Endodermal cell (in vitro differentiated cells): ENCODE results near the gene ITPK1. TPM values are rescaled to one million over a fixed set of nuclear protein-coding genes. Genes with fewer than 3 reads are reported as not detected.

Experiments
- DNase-seq: peaks from one replicate; pipeline ENCODE4 v3.0.0-alpha.2; 2017
- H3K27ac ChIP-seq: 2 replicates; pipeline ENCODE4 v1.5.1; 2013; ENCODE audit warnings: mild to moderate bottlenecking, low read depth, low read length, moderate library complexity
- H3K27me3 ChIP-seq: 2 replicates; pipeline ENCODE4 v1.6.1; 2013; ENCODE audit warnings: mild to moderate bottlenecking, low read length, moderate library complexity; ENCODE audit not compliant: insufficient read depth, control insufficient read depth, poor library complexity, severe bottlenecking
- H3K36me3 ChIP-seq: 2 replicates; pipeline ENCODE4 v1.7.0; 2013; ENCODE audit warnings: mild to moderate bottlenecking, low read length, moderate library complexity; ENCODE audit not compliant: control insufficient read depth, insufficient read depth
- H3K4me1 ChIP-seq: one replicate; pipeline ENCODE4 v1.7.0; 2013; ENCODE audit warnings: low read length; ENCODE audit not compliant: control insufficient read depth, insufficient read depth
- H3K4me3 ChIP-seq: 2 replicates; pipeline ENCODE4 v1.5.1; 2013; ENCODE audit warnings: mild to moderate bottlenecking, low read length, moderate library complexity
- H3K9ac ChIP-seq: 2 replicates; pipeline ENCODE4 v1.6.1; 2013; ENCODE audit warnings: mild to moderate bottlenecking, low read length, moderate library complexity; ENCODE audit not compliant: poor library complexity, severe bottlenecking; ENCODE audit errors: extremely low read depth
- H3K9me3 ChIP-seq: 2 replicates; pipeline ENCODE4 v1.6.1; 2013; ENCODE audit warnings: mild to moderate bottlenecking, low read length, moderate library complexity; ENCODE audit not compliant: control insufficient read depth
- H3K27ac Mint-ChIP-seq: 2 replicates; pipeline ENCODE4 v1.8.0; 2020; ENCODE audit warnings: mixed read lengths
- H3K27me3 Mint-ChIP-seq: 2 replicates; pipeline ENCODE4 v1.8.0; 2021; ENCODE audit warnings: mild to moderate bottlenecking, mixed read lengths; ENCODE audit not compliant: insufficient read depth
- H3K36me3 Mint-ChIP-seq: 2 replicates; pipeline ENCODE4 v1.8.0; 2020; ENCODE audit warnings: low read depth, mixed read lengths
- H3K4me1 Mint-ChIP-seq: 2 replicates; pipeline ENCODE4 v1.8.0; 2020; ENCODE audit warnings: mixed read lengths
- H3K4me3 Mint-ChIP-seq: 2 replicates; pipeline ENCODE4 v1.8.0; 2020; ENCODE audit warnings: mild to moderate bottlenecking, moderate library complexity, mixed read lengths
- H3K9me3 Mint-ChIP-seq: 2 replicates; pipeline ENCODE4 v1.8.0; 2020; ENCODE audit warnings: mild to moderate bottlenecking, mixed read lengths
- WGBS, 2 experiments: methylation state at CpG; one replicate each; pipeline versions ENCODE4 v1.1.5 to v1.1.7; 2013; ENCODE audit warnings: missing lambda C conversion rate in 2 of 2, mixed read lengths in 1 of 2; ENCODE audit not compliant: insufficient coverage in 1 of 2, insufficient read length in 1 of 2; 5-methylcytosine and 5-hydroxymethylcytosine counted together
- total RNA-seq, 2 donors: library from RNA; stranded (reverse); fragmentation: NEBNext Ultra II Directional in 1 of 2; extraction: Animal tissue kit (Norgen Biotek cat#: 25700) in 1 of 2; gene quantifications; 2 replicates in 1 of 2; 3 replicates in 1 of 2; pipeline ENCODE4 v1.2.1, GENCODE V29; 2021
- TF ChIP-seq, protein P1 (sequence below): fragments of 200-600 bp; sonication (generic); conservative IDR thresholded peaks from 2 replicates; pipeline ENCODE4 v1.5.0; 2021; ENCODE audit warnings: antibody characterized with exemption, mild to moderate bottlenecking

ITPK1 gene
- total RNA-seq, 2 donors from 2014 or later: 59.9 to 66.9 TPM

DNA sequence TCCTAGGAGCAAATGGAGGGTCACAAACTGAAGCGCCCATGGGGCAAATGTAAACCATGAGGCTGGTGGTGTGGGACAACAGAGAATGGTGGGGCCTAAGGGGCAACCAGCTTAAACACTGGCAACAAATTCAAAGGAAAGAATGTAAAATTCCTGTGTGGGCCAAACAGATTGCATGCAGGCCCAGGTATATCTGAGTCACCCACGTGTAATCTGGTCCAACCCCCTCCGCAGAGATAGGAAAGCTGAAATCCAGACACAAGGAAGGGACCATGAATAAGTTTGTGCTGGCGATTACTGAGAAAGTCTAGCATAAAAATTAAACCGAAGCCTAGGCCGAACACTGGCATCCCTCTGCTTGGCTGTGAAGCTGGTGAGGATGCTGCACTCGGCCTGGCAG, 71.6 kb downstream of the ITPK1 start:
- Histone ChIP-seq H3K27ac (no peak overlapping the region), H3K4me3 (no peak overlapping the region), H3K9ac (peak overlapping the region; percentile 26), H3K4me1 (peaks cover 32% of the 10 kb centered on the region), H3K9me3 (no peaks in the 10 kb centered on the region), H3K27me3 (no peaks in the 10 kb centered on the region), H3K36me3 (no peaks in the 10 kb centered on the region)
- H3K4me1 Mint-ChIP-seq: peaks cover 49% of the 10 kb centered on the region
- H3K36me3 Mint-ChIP-seq: peaks cover 1% of the 10 kb centered on the region
- H3K9me3 Mint-ChIP-seq: no peaks in the 10 kb centered on the region
- peak overlapping the region; percentile 85 for H3K27ac Mint-ChIP-seq
- H3K4me3 Mint-ChIP-seq: no peak overlapping the region
- TF ChIP-seq, protein P1, sequence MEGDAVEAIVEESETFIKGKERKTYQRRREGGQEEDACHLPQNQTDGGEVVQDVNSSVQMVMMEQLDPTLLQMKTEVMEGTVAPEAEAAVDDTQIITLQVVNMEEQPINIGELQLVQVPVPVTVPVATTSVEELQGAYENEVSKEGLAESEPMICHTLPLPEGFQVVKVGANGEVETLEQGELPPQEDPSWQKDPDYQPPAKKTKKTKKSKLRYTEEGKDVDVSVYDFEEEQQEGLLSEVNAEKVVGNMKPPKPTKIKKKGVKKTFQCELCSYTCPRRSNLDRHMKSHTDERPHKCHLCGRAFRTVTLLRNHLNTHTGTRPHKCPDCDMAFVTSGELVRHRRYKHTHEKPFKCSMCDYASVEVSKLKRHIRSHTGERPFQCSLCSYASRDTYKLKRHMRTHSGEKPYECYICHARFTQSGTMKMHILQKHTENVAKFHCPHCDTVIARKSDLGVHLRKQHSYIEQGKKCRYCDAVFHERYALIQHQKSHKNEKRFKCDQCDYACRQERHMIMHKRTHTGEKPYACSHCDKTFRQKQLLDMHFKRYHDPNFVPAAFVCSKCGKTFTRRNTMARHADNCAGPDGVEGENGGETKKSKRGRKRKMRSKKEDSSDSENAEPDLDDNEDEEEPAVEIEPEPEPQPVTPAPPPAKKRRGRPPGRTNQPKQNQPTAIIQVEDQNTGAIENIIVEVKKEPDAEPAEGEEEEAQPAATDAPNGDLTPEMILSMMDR: no peak
- no peak for DNase-seq
- H3K27me3 Mint-ChIP-seq: no peaks in the 10 kb centered on the region
- 88 to 89% methylated on average over 5 to 7 of the region's 7 CpGs for WGBS, 2 experiments

DNA sequence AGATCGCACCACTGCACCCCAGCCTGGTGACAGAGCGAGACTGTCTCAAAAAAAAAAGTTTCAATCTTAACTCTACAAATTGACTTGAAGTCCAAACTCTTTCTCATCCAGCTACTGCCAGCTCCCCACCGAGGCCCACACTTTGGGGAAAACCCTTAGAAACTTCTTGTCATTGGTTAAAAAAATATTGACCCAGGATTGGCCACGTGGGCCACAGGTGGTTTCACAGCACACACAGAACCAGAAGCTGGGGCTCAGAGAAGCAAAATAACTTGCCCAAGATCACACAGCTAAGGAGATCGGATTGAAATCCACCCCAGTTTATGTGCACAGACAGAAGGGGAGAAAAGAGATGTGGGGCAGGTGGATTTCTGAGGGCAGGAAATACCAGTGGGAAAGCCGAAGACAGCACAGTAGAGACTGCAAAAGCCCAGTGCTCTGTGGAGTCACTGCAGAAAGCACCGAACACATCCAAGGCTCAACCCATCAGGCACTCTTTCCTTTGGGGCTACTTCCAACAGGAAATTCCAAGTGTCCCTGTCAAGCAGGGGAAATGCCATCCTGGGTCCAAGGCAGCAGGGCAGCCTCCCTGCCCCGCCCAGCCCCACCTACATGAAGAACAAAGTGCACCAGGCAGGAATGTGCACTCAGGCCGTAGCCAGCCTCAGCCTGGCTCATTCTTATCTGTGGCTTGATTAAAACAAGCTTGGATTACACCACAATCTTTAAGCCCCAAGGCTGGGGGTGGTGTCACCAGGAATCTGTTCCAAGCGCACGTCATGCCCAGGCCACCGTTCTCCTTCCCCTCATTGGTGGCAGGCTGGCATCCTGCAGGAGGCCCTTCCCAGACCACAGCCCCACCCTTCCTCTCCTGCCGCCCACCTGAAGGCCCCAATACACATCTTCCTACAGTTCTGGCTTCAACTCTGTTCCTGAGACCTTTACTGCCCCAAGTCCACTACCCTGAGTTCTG, 72.5 kb downstream of the ITPK1 start:
- Histone ChIP-seq H3K9ac (peak overlapping the region; percentile 26), H3K27me3 (no peaks in the 10 kb centered on the region), H3K9me3 (no peaks in the 10 kb centered on the region), H3K36me3 (no peaks in the 10 kb centered on the region), H3K4me3 (no peak overlapping the region), H3K27ac (no peak overlapping the region), H3K4me1 (peaks cover 32% of the 10 kb centered on the region)
- Mint-ChIP-seq H3K27me3 (no peaks in the 10 kb centered on the region), H3K9me3 (no peaks in the 10 kb centered on the region), H3K4me3 (no peak overlapping the region), H3K4me1 (peaks cover 48% of the 10 kb centered on the region), H3K36me3 (no peaks in the 10 kb centered on the region), H3K27ac (peak overlapping the region; percentile 85)
- 85 to 86% methylated on average over 12 to 13 of the region's 13 CpGs for WGBS, 2 experiments
- peak; percentile 61 for DNase-seq
- TF ChIP-seq, protein P1: no peak

DNA sequence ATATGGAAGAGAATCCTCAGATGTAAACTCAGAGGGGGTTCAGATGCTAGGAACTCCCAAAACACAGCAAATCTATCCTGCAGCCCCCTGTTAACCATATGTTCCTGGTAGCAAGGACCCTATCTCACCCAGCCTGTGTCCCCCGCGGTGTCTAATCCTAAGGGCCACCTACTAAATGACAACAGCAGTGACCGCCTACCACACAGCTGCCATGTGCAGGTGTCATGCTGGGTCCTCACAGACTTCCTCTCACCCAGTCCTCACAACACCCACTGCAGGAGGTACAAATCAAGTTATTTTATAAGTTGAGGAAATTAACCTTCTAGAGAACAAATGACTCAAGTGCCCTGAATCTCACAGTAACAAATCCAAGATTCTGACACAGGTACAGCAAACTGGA, 73.9 kb downstream of the ITPK1 start:
- H3K4me3 ChIP-seq: no peak overlapping the region
- H3K9me3 ChIP-seq: no peaks in the 10 kb centered on the region
- Mint-ChIP-seq H3K4me3 (no peak overlapping the region), H3K27ac (peak overlapping the region; percentile 15), H3K4me1 (peaks cover 50% of the 10 kb centered on the region), H3K27me3 (no peaks in the 10 kb centered on the region), H3K9me3 (no peaks in the 10 kb centered on the region), H3K36me3 (no peaks in the 10 kb centered on the region)
- H3K4me1 ChIP-seq: peaks cover 32% of the 10 kb centered on the region
- DNase-seq: no peak
- H3K27ac ChIP-seq: no peak overlapping the region
- no peaks in the 10 kb centered on the region for H3K27me3 ChIP-seq
- no peaks in the 10 kb centered on the region for H3K36me3 ChIP-seq
- no peak overlapping the region for H3K9ac ChIP-seq
- TF ChIP-seq, protein P1: no peak
- 91% methylated on average over 3 of the region's 3 CpGs; no CpG with 5 or more reads in 1 of the 2 experiments for WGBS, 2 experiments
